H4 (cell line): ENCODE data around the gene HEYL. TPM values are rescaled to one million over a fixed set of nuclear protein-coding genes. Genes with fewer than 3 reads are reported as not detected.

Experiments
- DNase-seq: peaks from one replicate; pipeline ENCODE4 v3.0.0-alpha.2; 2015; ENCODE audit warnings: low spot score
- total RNA-seq: library from RNA; depleted of rRNA; stranded (reverse); fragments of >200 nt; shearing (Covaris generic); gene quantifications from 2 replicates; pipeline ENCODE4 v1.2.3, GENCODE V29; 2014; rRNA removed

HEYL gene
- not detected in 2 replicates for total RNA-seq

DNA sequence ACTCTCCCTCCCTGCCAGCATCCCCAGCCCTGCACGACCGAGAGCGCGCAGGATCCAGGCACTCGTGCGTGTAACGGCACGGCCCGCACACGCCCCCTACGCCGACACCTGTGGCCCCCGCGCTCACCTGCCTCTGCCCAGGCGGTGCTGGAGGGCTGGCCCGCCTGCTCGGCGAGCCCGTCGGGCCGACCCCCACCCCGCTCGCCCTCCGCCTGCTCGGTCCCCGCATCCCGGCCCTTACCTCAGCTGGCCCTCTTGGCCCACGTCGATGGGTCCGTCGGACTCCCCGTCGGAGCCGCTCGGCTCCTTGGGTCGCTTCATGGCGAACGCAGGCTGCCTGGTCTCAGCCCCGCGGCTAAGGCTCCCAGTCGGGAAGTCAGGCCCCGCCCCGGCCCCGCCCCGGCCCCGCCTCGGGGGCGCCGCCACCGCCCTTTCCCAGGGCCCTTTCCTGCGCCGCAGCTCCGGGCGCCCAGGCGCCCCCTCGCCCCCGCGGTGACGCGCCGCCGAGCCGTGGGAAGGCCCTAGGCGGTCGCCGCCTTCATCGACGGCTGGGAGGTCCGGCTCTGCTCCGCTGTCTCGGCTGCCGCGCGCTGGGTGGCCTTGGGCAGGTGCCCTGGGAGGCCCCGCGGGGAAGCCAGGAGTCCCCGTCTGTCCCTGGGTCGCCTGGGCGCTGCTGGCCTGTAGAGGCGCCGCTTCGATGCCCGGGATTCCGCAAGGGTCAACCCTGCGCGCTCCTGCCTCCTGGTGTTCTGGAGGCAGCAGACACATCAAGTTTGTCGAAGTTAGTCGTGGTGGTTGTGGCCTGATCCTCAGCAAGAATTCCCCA, at the start of gene HEYL:
Gene HEYL, minus strand, starts transcription at position 339 of the 826 bp plus-strand sequence. Its CDS starts 18 bp downstream, at position 321.
- no peak for DNase-seq

DNA sequence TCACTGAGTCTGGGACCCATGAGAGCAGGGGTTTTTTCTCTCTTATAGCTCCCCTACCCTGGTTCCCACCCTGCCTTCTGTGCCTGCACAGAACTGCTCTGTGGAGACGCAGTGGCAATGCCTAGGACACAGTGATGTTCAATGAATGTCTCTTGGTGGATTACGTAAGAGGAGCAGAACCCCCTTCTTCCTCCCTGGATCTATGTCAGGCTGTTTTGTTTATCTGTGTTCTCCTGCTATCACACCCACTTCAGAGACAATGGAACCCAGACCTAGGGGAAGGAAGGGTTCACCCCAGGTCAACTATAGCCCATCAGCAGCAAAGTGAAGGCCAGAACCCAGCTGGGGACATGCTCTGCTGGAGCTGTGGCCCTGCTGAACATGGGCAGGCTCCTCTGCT, 49.8 kb upstream of the HEYL start:
- no peak for DNase-seq

DNA sequence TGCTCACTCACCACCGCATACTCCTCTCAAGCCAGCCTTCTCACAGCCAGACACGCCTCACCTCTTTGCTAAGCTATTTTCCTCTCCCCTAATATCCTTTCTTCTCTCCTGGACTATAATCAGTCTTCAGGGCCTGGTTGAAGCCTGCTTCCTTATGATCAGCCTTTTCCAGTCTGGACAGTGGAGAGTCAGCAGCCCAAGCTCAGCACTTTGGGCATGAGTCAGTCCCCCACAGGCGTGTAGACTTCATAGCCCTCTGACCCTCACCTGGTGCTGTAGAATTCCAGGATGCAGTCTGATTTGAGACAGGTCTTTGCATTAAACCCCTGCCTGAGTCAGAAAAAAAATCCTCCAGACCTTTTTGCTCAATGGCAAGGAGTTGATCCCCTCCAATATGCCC, 49.3 kb upstream of the HEYL start:
- DNase-seq, result no peak

DNA sequence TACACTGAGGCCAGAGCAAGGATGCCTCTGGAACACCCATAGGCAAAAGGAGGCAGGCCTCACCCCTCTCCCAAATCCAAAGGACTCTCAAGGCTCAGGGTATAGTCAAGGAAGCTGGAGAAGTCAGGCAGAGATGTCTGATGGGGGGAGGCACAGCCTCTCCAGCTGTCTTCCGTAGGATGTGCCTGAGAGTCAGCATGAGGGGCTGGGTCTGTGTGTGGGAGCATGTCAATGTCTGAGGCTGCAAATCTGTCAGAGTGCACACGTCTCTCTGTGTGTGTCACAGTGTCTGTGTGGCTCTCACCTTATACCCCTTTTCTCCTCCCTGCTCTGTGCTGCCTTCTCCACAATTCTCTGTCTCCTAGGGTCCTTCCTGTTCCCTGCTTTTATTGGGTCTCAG, 47.8 kb upstream of the HEYL start:
- no peak for DNase-seq

DNA sequence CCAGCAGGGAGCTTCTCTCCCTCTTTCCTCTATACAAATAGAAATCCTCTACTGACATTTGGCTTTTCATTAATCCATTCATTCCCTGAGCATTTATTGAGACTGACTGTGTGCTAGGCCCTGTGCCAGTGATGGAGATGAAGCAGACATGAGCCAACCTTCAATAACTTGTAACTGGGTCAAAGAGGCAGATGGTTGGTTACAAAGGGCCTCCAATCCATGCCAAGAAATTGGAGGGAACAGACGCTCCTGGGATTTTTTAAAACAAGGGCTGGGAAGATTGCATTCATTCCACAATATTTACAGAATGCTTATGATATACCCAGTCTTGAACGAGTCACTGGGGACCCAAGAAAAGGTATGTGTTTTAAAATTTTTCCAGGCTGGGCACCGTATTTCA, 45.6 kb upstream of the HEYL start:
- DNase-seq, result no peak

DNA sequence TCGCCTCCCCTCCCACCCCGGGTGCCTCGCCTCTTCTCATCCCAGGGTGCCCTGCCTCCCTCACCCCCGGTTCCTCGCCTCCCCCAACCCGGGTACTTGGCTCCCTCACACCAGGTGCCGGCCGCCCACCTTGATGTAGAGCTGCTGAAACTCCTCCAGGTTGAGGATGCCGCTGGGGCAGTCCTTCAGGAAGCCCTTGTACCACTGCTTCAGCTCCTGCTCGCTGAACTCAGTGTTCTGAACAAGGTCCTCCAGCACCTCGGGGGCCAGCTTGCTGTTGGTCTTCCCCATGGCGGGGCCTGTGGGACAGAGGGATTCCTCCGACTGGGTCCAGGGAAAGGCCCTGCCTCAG, 44.8 kb upstream of the HEYL start:
- DNase-seq, result no peak

DNA sequence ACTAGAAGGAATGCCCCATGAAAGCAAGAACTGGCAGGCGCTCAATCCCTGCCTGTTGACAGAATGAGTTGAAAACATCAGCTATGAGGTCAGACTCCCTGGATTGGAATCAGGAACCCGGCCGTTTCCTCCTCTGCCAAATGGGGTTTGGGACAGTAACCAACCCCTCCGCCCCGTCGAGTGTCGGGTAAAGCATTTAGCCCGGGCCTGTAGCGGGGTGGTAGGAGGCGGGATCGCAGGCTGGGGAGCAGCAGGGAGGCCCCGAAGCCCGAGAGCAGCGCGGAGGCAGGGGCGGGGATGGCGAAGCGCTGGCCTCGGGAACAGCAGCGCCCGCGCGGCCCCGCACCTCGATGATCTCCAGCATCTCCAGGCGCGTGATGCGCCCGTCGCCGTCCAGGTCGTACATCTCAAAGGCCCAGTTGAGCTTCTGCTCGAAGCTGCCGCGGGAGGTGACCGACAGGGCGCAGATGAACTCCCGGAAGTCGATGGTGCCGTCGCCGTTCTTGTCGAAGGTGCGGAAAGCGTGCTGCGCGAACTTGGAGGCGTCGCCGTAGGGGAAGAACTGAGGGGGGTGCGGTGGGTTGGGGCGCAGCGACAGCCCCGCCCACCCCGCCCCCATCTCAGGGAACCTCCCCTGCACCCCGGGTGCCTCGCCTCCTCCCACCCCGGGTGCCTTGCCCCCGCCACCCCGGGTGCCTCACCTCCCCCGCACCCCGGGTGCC, 44.3 kb upstream of the HEYL start:
- DNase-seq, result no peak

DNA sequence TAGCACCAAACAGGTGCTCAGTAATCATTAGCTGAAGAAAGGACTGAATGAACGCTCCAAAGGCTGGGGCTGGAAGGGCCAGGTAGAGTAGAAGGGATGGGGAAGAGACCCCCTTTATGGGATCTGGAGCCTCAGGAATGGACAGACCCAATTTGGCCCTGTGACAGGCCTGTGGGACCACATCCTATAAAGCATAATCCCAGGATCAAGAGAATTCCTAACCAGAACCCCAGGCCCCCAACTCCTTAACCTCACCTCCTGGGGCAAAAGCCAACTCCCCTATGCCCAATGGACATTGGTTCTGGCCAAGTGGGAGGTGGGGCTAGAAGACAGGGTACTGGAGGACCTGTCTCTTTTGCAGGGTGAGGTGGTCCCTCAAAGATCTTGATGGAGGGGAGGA, 42.6 kb upstream of the HEYL start:
- DNase-seq, result no peak

DNA sequence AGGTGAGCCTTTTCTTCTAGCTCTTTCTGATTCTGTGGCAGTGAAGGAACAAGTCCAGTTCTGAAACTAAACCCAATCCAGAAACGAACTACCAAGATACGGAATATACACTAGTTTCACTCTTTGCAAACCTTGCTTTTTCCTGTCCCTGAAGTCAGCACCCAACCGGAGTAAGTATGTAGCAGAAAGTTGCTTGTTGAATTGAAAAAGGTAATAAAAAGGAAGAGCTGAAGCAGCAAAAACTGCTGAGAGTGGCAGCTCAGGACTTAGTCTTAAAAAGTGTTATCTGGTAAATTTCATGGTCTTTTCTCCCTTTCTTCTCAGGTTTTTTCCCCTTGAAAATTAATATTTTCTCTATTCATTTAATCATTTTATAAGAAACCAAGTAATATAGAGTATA, 41.9 kb upstream of the HEYL start:
- no peak for DNase-seq

DNA sequence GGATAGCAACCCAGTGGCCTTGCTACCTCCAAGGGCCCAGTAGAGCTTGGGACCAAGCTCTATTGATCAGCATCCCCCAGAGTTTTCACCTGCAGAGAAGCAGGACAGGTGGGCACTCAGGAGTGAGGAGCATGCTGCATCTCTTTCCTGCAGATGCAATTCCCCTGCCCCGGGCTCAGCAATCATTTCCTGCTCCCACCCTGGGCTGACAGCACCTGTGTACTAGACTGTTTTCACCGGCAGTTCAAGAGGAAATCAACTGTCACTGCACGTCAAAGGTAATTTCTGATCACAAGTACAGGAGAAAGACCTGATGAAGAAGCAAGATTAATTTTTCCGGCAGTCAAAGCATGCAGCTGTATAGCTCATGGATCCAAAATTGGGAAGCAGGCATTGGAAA, 41.3 kb upstream of the HEYL start:
- no peak for DNase-seq

DNA sequence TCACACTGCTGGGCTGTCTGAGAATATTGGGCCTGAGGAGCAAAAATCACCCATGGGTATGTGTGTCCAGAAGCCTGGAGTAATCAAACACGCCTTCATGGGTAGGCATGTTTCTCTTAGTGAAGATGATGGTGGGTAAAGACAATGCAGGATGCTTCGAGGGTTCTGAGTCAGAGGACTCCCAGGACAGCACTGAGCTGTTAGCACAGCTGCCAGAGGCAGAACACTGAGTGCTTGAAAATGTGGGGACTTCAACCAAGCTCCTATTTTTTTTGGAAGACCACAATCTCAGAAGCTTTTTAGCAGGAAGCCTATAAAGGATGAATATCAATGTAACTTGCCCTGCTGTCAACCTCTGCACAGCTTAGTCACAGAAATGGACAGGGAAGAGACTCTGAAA, 40.4 kb upstream of the HEYL start:
- DNase-seq, result no peak

DNA sequence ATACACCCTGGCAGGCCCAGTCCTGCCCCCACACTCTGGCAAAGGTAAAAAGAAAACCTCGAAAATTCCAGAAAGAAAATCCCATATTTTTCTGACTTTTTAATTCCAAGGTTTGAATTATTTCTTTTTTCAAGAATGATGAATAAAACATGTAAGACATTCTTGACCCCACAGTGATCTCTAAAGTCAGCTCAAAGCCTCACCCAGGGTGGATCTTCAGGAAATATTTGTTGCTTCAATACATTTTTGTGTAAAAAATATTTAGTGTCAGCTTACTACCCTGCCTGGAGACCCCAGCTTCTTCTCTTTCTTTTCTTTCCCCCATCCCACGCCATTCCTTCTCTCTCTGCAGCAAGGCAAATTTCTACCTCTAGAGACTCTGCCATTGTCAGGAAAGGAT, 39.4 kb upstream of the HEYL start:
- DNase-seq, result no peak

DNA sequence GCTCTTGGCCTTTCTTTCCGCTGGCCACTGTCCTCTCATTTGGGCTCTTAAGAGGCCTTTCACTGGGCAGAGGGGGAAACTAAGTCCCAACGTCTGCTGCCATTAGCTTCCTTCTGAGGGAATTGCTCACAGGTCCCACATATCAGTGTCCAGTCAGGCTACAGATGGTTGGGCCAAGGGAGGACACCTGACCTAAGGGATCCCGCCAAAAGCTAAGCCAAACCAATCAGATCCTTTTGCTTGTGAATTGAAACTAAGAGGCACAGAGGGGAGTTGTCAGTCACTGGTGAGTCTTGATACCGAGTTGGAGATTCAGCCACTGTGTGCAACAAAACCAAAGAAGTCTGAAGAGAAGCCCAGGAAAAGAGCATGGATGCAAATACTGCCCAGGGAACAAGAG, 38.2 kb upstream of the HEYL start:
- no peak for DNase-seq

DNA sequence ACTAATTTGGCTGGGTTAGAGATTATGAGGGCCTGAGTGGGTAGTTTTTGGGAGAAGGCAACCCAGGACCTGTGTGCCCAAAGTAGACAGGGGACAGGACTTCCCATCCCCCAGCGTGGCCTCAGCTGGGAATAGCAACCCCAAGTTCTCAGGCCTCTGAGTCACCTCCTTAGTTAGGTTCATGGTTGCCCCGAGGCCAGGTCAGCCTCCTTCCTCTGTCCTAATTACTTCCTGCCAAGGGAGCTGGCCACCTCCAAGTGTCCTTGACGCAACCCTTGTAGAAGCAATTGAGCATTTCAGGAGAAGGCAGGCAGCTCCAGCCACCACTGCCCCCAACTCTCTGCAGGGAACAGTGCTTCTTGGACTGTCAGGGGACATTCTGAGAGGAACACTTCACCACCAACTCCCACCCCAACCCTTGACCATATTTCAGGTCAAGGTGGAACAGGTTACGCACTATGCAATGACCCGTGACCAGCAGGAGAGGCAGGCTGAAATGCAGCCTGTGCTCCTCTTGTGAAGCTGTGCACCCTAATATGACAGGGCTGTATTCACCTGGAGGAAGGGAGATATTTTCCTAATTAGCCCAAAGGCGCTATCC, 37.6 kb upstream of the HEYL start:
- DNase-seq, result no peak

DNA sequence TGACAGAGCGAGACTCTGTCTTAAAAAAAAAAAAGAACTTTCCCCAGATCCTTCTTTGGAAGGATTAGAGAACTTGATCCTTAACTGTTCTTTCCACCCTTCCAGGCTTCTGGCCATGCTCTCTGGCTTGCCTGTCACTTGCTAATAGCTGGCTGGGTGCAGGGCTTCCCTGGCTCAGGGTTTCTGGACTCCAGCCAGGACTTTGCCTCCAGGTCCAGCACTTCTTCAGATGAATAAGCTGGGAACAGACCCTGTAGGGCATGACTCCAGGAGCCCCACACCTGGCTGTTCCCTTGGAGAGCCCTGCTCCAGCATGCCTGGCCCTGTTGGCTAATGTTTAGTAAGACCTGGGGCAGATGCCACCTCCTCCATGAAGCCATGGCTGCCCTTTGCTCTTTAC, 35.8 kb upstream of the HEYL start:
- DNase-seq, result no peak

DNA sequence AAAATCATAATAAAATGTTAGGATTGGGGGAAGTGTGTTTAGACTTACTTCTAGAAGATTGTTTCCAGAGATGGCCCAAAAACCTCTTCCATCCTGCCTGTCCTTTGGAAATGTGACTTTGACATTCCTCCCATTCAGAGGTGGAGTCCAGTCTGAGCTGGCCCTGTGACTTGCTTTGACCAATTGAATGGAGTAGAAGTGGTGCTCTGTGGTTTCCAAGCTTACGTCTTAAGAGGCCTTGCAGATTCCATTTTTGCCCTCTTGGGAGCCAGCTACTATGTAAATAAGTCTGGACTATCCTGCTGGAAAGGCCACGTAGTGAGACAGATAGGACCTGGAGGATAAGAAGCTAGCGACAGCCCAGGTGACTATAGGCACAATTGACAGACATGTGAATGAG, 33.8 kb upstream of the HEYL start:
- no peak for DNase-seq

DNA sequence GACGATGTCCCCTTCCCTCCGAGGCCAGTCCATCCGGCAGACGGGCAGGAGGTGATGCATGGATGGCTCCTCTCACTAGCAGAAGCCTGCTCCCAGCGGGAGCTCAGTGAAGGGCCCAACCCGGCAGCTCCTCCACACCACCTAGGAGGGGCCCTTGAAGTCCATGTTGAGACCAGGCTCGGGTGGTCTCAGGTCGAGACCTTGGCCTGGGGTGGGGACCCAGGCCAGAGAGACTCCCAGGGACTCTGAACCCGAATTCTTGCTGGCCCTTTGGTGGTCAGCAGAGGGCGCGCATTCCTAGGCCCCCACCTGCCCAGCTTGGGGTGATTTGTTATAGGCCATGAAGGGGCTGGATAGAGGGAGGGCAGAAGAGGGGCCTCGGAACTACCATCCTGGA, 33.1 kb upstream of the HEYL start:
- no peak for DNase-seq

DNA sequence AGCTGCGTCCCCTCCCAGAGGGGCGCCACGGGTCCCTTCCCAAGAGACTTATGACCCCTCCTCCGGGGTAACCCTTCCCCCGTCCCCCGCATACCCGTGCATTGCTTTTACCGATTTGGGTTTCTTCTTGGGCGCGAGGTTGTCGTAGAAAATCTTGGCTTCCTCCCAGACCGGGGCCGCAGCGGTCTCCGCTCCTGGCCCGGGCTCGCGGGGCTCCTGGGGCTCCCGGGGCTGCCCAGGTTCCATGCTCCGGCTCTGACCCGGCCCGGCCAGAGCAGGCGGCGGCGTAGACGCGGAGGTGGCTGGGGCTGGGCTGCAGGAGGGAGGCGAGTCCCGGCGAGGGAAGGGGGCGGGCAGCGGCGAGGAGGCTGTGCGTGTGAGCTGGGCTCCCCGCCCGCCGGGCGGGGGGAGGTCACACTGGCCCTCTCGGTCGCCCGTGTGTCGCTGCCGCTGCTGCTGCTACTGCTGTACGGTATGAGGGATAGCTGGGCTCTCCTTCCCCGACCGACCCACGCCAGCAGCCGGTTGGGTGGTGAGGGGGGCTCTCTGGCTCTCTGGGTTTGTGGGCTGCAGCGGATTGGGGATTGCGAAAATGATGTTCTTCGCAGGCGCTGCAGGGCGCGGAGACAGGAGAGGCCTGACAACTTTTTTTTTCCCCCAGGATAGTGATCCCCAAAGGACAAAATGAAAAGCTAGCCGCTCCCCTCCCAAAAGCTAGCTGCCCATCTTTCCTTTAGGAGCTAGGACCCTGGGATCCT, 32.5 kb upstream of the HEYL start, which contains the start of gene NT5C1A:
Gene NT5C1A, minus strand, starts transcription at position 315 of the 758 bp plus-strand sequence. Its CDS starts 69 bp downstream, at position 246.
- DNase-seq, result no peak

DNA sequence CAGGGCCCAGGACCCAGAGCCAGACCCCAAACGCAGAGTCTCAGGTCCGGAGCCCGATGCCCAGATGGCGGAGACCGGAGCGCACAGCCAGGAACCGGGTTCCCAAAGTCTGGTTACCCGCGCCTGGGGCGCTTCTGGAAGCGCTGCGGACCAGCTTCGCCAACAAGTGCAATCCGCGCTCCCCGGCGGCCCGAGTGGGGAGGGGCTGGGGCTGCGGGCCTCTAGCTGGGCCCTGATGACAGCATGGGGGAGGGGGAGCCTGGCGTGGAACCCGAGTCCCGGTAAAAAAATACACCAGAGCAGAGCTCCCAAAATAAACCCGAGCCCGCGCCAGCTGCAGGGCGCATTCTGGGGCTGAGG, 32.0 kb upstream of the HEYL start:
- no peak for DNase-seq

DNA sequence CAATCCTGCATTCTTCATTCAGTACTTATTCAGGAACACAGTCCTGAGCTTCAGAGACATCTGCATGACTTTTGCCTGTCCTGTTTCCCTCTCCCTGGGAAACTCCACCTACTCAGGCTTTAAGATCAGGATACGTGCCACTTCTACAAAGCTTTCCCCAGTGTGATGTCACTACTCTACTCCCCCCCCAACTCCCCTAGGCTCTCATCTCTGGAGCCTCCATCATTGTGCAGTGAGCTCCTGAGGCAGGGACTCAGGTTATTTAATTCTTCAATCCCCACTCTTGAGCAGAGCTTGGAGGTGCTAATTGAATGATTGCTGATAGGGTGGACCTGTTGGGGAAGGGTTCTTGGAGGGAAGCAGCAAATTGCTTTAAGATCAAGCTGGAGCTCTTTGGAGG, 31.2 kb upstream of the HEYL start:
- DNase-seq, result no peak

DNA sequence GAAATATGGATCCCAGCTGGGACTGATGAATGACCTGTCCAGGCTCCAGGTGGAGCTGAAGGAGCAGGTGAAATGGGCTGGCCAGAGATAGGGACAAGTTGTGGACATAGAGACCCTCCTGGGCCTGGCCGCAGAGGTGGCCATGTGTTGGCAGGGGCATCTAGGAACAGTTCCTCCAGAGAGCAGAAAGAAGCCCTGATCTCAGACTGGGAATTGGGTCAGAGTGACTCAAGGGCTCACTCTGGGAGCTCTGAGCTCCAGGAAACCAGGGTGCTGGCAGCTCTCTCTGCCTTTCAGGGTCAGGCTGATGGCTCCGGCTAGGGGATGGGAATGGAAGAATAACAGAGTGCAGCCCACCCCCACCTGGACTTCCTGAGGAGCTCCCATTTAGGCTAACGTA, 29.5 kb upstream of the HEYL start:
- DNase-seq, result no peak

DNA sequence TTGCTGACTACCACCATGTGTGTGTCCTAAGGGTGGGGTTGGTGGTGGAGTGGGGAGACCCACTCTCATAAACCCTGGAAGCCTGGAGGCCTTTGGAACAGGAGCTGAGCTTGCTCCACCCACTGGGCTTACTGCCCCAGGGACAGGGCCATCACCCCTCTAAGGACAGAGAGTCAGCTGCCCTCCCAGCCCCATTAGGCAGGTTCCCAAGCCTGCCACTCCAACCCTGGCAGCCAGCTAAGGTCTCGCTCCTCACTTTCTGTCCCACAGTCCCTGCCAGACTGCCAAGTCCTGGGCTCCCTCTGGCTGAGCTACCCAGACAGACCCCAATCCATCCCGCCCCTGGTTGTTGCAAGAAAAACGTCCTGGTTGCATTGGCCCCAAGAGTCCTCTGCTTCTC, 28.7 kb upstream of the HEYL start:
- no peak for DNase-seq
